ENCODE data around the gene NAT9.

The NAT9 gene

DNA sequence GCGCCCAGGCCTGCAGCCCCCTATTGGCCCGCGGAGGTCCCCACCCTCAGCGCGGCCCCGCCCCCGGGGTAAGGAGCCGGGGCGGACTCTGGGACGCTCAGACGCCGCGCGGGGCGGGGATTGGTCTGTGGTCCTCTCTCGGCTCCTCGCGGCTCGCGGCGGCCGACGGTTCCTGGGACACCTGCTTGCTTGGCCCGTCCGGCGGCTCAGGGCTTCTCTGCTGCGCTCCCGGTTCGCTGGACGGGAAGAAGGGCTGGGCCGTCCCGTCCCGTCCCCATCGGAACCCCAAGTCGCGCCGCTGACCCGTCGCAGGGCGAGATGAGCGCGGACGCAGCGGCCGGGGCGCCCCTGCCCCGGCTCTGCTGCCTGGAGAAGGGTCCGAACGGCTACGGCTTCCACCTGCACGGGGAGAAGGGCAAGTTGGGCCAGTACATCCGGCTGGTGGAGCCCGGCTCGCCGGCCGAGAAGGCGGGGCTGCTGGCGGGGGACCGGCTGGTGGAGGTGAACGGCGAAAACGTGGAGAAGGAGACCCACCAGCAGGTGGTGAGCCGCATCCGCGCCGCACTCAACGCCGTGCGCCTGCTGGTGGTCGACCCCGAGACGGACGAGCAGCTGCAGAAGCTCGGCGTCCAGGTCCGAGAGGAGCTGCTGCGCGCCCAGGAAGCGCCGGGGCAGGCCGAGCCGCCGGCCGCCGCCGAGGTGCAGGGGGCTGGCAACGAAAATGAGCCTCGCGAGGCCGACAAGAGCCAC lies 27.4 kb downstream of the NAT9 start, which contains the start of gene NHERF1 (continued):
- no peak for TF ChIP-seq ZNF623 (tag by site-specific recombination; IDR thresholded peaks at IDR 0.05)
- TF ChIP-seq ZNF747 (tag by site-specific recombination; IDR thresholded peaks at IDR 0.05), result no peak
- no peak for TF ChIP-seq ZNF302 (tag by site-specific recombination; IDR thresholded peaks at IDR 0.05; ENCODE audit: low read depth)
- 0 out of 2 replicates have a peak, but pooled peaks have one; percentile 32 for TF ChIP-seq GLI4 (tag by site-specific recombination; IDR thresholded peaks at IDR 0.05)
- TF ChIP-seq KLF7 (tag by site-specific recombination; IDR thresholded peaks at IDR 0.05; ENCODE audit: borderline replicate concordance), result no peak
- TF ChIP-seq ZNF521 (tag by site-specific recombination; IDR thresholded peaks at IDR 0.05), result no peak
- TF ChIP-seq, protein P1, sequence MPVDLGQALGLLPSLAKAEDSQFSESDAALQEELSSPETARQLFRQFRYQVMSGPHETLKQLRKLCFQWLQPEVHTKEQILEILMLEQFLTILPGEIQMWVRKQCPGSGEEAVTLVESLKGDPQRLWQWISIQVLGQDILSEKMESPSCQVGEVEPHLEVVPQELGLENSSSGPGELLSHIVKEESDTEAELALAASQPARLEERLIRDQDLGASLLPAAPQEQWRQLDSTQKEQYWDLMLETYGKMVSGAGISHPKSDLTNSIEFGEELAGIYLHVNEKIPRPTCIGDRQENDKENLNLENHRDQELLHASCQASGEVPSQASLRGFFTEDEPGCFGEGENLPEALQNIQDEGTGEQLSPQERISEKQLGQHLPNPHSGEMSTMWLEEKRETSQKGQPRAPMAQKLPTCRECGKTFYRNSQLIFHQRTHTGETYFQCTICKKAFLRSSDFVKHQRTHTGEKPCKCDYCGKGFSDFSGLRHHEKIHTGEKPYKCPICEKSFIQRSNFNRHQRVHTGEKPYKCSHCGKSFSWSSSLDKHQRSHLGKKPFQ (tag by site-specific recombination; IDR thresholded peaks at IDR 0.05), result no peak
- TF ChIP-seq ZNF121 (tag by site-specific recombination; IDR thresholded peaks at IDR 0.05), result peak; percentile 59; the same call in 1 of the 2 replicates
- TF ChIP-seq ZNF112 (tag by site-specific recombination; IDR thresholded peaks at IDR 0.05), result no peak
- TF ChIP-seq ZNF501 (tag by site-specific recombination; IDR thresholded peaks at IDR 0.05), result peak; percentile 75
- TF ChIP-seq ZNF175 (tag by site-specific recombination; IDR thresholded peaks at IDR 0.05), result no peak
- peak; percentile 54; the same call in 1 of the 2 replicates for TF ChIP-seq ZNF777 (tag by site-specific recombination; IDR thresholded peaks at IDR 0.05; ENCODE audit: borderline replicate concordance)
- no peak for TF ChIP-seq ZNF548 (tag by site-specific recombination; IDR thresholded peaks at IDR 0.05)
- no peak for TF ChIP-seq ZXDB (tag by site-specific recombination; IDR thresholded peaks at IDR 0.05)
- no peak for TF ChIP-seq ZNF311 (tag by site-specific recombination; IDR thresholded peaks at IDR 0.05; ENCODE audit: borderline replicate concordance)
- 0 out of 2 replicates have a peak, but pooled peaks have one; percentile 4 for TF ChIP-seq ZNF146 (tag by site-specific recombination; IDR thresholded peaks at IDR 0.05)
- no peak for TF ChIP-seq OSR2 (tag by site-specific recombination; IDR thresholded peaks at IDR 0.05)
- peak; percentile 44; the same call in 1 of the 2 replicates for TF ChIP-seq ZNF391 (tag by site-specific recombination; IDR thresholded peaks at IDR 0.05; ENCODE audit: borderline replicate concordance, low read depth)

DNA sequence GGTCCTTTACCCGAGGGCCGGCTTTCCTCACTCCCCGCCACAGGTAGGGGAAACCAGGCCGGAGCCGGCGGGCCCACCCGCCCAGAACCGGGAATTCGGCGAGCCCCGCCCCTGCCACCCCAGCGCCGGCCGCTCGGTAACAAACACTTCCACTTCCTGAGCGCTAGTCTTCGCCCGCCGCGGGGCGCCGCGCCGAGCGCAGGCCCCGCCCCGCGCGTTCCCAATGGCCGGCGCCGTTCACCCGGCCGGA lies 27.9 kb downstream of the NAT9 start:
- H3K27ac ChIP-seq (ENCODE audit: extremely low read depth, low read depth, low read length), result no peak overlapping the region
- H3K36me3 ChIP-seq (ENCODE audit: control insufficient read depth in 2 of 2, insufficient read depth in 1 of 2, low read length in 2 of 2), result no peaks in the 10 kb centered on the region
- CTCF ChIA-PET, result interaction anchor here (4.2 to 4.7 kb wide), 4 partner anchors 12 to 112 kb away, joined by 29 to 84 read pairs (median 68); partner anchors contain the start of genes GRIN2C, NAT9 and RAB37
- peaks cover 7% of the 10 kb centered on the region for H3K4me1 ChIP-seq (ENCODE audit: control insufficient read depth, insufficient read depth, low read length)
- POLR2A ChIA-PET, result no interaction called here
- H3K4me3 ChIP-seq (ENCODE audit: low read depth, low read length), result peak overlapping the region; percentile 41
- H3K9me3 ChIP-seq (ENCODE audit: control insufficient read depth, insufficient read depth, low read depth, low read length), result no peaks in the 10 kb centered on the region
- peak; percentile 10; the same call in 1 of the 2 replicates for TF ChIP-seq KLF8 (tag by site-specific recombination; IDR thresholded peaks at IDR 0.05)
- TF ChIP-seq, protein P2, sequence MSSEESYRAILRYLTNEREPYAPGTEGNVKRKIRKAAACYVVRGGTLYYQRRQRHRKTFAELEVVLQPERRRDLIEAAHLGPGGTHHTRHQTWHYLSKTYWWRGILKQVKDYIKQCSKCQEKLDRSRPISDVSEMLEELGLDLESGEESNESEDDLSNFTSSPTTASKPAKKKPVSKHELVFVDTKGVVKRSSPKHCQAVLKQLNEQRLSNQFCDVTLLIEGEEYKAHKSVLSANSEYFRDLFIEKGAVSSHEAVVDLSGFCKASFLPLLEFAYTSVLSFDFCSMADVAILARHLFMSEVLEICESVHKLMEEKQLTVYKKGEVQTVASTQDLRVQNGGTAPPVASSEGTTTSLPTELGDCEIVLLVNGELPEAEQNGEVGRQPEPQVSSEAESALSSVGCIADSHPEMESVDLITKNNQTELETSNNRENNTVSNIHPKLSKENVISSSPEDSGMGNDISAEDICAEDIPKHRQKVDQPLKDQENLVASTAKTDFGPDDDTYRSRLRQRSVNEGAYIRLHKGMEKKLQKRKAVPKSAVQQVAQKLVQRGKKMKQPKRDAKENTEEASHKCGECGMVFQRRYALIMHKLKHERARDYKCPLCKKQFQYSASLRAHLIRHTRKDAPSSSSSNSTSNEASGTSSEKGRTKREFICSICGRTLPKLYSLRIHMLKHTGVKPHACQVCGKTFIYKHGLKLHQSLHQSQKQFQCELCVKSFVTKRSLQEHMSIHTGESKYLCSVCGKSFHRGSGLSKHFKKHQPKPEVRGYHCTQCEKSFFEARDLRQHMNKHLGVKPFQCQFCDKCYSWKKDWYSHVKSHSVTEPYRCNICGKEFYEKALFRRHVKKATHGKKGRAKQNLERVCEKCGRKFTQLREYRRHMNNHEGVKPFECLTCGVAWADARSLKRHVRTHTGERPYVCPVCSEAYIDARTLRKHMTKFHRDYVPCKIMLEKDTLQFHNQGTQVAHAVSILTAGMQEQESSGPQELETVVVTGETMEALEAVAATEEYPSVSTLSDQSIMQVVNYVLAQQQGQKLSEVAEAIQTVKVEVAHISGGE (tag by site-specific recombination; conservative IDR thresholded peaks at IDR 0.05; ENCODE audit: low read depth), result 0 out of 2 replicates have a peak, but pooled peaks have one; percentile 15
- no peak for TF ChIP-seq ZBTB17 (tag by site-specific recombination; IDR thresholded peaks at IDR 0.05)
- TF ChIP-seq RBAK (tag by site-specific recombination; IDR thresholded peaks at IDR 0.05), result 0 out of 2 replicates have a peak, but pooled peaks have one; percentile 20
- TF ChIP-seq, protein P3, sequence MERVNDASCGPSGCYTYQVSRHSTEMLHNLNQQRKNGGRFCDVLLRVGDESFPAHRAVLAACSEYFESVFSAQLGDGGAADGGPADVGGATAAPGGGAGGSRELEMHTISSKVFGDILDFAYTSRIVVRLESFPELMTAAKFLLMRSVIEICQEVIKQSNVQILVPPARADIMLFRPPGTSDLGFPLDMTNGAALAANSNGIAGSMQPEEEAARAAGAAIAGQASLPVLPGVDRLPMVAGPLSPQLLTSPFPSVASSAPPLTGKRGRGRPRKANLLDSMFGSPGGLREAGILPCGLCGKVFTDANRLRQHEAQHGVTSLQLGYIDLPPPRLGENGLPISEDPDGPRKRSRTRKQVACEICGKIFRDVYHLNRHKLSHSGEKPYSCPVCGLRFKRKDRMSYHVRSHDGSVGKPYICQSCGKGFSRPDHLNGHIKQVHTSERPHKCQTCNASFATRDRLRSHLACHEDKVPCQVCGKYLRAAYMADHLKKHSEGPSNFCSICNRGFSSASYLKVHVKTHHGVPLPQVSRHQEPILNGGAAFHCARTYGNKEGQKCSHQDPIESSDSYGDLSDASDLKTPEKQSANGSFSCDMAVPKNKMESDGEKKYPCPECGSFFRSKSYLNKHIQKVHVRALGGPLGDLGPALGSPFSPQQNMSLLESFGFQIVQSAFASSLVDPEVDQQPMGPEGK (tag by site-specific recombination; IDR thresholded peaks at IDR 0.05), result peak; percentile 18; the same call in 1 of the 2 replicates
- TF ChIP-seq, protein P4, sequence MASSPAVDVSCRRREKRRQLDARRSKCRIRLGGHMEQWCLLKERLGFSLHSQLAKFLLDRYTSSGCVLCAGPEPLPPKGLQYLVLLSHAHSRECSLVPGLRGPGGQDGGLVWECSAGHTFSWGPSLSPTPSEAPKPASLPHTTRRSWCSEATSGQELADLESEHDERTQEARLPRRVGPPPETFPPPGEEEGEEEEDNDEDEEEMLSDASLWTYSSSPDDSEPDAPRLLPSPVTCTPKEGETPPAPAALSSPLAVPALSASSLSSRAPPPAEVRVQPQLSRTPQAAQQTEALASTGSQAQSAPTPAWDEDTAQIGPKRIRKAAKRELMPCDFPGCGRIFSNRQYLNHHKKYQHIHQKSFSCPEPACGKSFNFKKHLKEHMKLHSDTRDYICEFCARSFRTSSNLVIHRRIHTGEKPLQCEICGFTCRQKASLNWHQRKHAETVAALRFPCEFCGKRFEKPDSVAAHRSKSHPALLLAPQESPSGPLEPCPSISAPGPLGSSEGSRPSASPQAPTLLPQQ (tag by site-specific recombination; IDR thresholded peaks at IDR 0.05), result peak; percentile 66; the same call in 1 of the 2 replicates
- TF ChIP-seq, protein P5, sequence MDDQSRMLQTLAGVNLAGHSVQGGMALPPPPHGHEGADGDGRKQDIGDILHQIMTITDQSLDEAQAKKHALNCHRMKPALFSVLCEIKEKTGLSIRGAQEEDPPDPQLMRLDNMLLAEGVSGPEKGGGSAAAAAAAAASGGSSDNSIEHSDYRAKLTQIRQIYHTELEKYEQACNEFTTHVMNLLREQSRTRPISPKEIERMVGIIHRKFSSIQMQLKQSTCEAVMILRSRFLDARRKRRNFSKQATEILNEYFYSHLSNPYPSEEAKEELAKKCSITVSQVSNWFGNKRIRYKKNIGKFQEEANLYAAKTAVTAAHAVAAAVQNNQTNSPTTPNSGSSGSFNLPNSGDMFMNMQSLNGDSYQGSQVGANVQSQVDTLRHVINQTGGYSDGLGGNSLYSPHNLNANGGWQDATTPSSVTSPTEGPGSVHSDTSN (CRISPR knock-in tag; IDR thresholded peaks at IDR 0.05), result 0 out of 2 replicates have a peak, but pooled peaks have one; percentile 60
- TF ChIP-seq GLIS1 (tag by site-specific recombination; IDR thresholded peaks at IDR 0.05), result no peak
